GM06990 (cell line): ENCODE results near the gene LIMA1.

Experiments used
- DNase-seq: peaks from one replicate; pipeline ENCODE4 v3.0.0-alpha.2; 2011; ENCODE audit not compliant: insufficient read length; ENCODE audit errors: extremely low read depth
- H3K27me3 ChIP-seq: replicated peaks from 2 replicates; pipeline ENCODE4 v1.6.0; 2011; ENCODE audit warnings: low read length; ENCODE audit not compliant: control insufficient read depth, insufficient read depth
- H3K36me3 ChIP-seq: 2 replicates; pipeline ENCODE4 v1.5.1; 2011; ENCODE audit warnings: low read length; ENCODE audit not compliant: control insufficient read depth, insufficient read depth
- H3K4me3 ChIP-seq: replicated peaks from 2 replicates; pipeline ENCODE4 v1.5.1; 2011; ENCODE audit warnings: low read depth, mild to moderate bottlenecking, control low read depth, low read length
- CTCF ChIP-seq: IDR thresholded peaks from 2 replicates; pipeline ENCODE4 v1.5.1; 2011; ENCODE audit warnings: low read length, control low read depth, mild to moderate bottlenecking, inconsistent platforms; ENCODE audit not compliant: insufficient read depth, poor library complexity, severe bottlenecking

Gene LIMA1

GRCh38 chr12:50167049-50167828 lies 116.1 kb downstream of the LIMA1 start, which contains the start of gene CERS5:
TSS of gene CERS5 (minus strand) at chr12:50167369. CDS start at chr12:50167297, 72 bp downstream.
- Histone ChIP-seq H3K4me3 (peak within 1 kb of the TSS; percentile 90), H3K27me3 (no peaks in the 10 kb centered on the region), H3K36me3 (no peaks in the 10 kb centered on the region)
- no peak for TF ChIP-seq CTCF
- DNase-seq = peak; percentile 99

GRCh38 chr12:50166799-50167048 lies 116.6 kb downstream of the LIMA1 start:
- H3K36me3 ChIP-seq = no peaks in the 10 kb centered on the region
- no peak for DNase-seq
- H3K4me3 ChIP-seq = peak overlapping the region; percentile 90
- no peak for TF ChIP-seq CTCF
- H3K27me3 ChIP-seq = no peaks in the 10 kb centered on the region

GRCh38 chr12:50164963-50165362 lies 118.4 kb downstream of the LIMA1 start:
- TF ChIP-seq CTCF = no peak
- Histone ChIP-seq H3K36me3 (no peaks in the 10 kb centered on the region), H3K4me3 (no peak overlapping the region), H3K27me3 (no peaks in the 10 kb centered on the region)
- DNase-seq = no peak

GRCh38 chr12:50162230-50162629 lies 121.1 kb downstream of the LIMA1 start:
- DNase-seq = no peak
- H3K27me3 ChIP-seq = no peaks in the 10 kb centered on the region
- H3K36me3 ChIP-seq = no peaks in the 10 kb centered on the region
- no peak overlapping the region for H3K4me3 ChIP-seq
- TF ChIP-seq CTCF = no peak

- H3K36me3 ChIP-seq = no peaks in the 10 kb centered on the region
- TF ChIP-seq CTCF = no peak
- no peak overlapping the region for H3K4me3 ChIP-seq
- no peaks in the 10 kb centered on the region for H3K27me3 ChIP-seq
- no peak for DNase-seq
These were observed 122.7 kb downstream of the LIMA1 start for GRCh38 chr12:50160643-50161042.

GRCh38 chr12:50157259-50157658 lies 126.1 kb downstream of the LIMA1 start:
- no peaks in the 10 kb centered on the region for H3K36me3 ChIP-seq
- no peak for DNase-seq
- TF ChIP-seq CTCF = no peak

More at GRCh38 chr12:50157259-50157658, 126.1 kb downstream of the LIMA1 start:
- Histone ChIP-seq H3K4me3 (no peak overlapping the region), H3K27me3 (no peaks in the 10 kb centered on the region)
